ENCODE measurements around the gene KCNQ5. TPM values are rescaled to one million over a fixed set of nuclear protein-coding genes. Genes with fewer than 3 reads are reported as not detected.

The KCNQ5 gene
- total and polyA plus RNA-seq, 2 of the 8 experiments (the other 6 are each of a cell fraction or from before 2014, with no cell fraction given) = 0.83 to 1.2 TPM

- Histone ChIP-seq H3K79me1 (ENCODE audit: low read depth, low read length) (no peaks in the 10 kb centered on the region), H2AK5ac (ENCODE audit: low read depth, low read length) (no peak overlapping the region), H3K4me3 (ENCODE audit: extremely low read depth in 1 of 4, insufficient read depth in 2 of 4, low read depth in 3 of 4, low read length in 4 of 4) (no peak overlapping the region), H3K9me3 (ENCODE audit: insufficient read depth in 2 of 2, low read depth in 1 of 2, low read length in 1 of 2) (no peaks in the 10 kb centered on the region), H2BK15ac (ENCODE audit: low read length) (no peak overlapping the region), H2BK120ac (replicated peaks; ENCODE audit: low read depth, low read length) (no peak overlapping the region), H3K23me2 (ENCODE audit: low read depth, low read length) (no peaks in the 10 kb centered on the region), H3K18ac (ENCODE audit: extremely low read depth, low read length) (no peak overlapping the region), H3K36me3 (ENCODE audit: control insufficient read depth in 2 of 4, insufficient read depth in 4 of 4, low read length in 3 of 4) (no peaks in the 10 kb centered on the region), H2AFZ (ENCODE audit: low read length) (no peak overlapping the region), H2BK5ac (ENCODE audit: low read depth, low read length) (no peak overlapping the region), H4K5ac (ENCODE audit: insufficient read length, low read depth, low read length) (no peak overlapping the region), H3K27ac (ENCODE audit: low read depth, low read length) (no peak overlapping the region), H3K9ac (replicated peaks in 1 of 4; ENCODE audit: extremely low read depth in 1 of 4, low read depth in 3 of 4, low read length in 3 of 4) (no peak overlapping the region), H3K56ac (replicated peaks; ENCODE audit: insufficient read length, low read depth, low read length) (no peak overlapping the region), H4K8ac (ENCODE audit: extremely low read depth, insufficient read depth, low read length) (no peak overlapping the region), H3K23ac (ENCODE audit: insufficient read length) (no peak overlapping the region), H4K91ac (replicated peaks; ENCODE audit: insufficient read length, low read length) (no peak overlapping the region), H4K20me1 (replicated peaks in 1 of 2; ENCODE audit: control insufficient read depth in 1 of 2, insufficient read depth in 2 of 2, low read length in 2 of 2) (no peaks in the 10 kb centered on the region), H3K4me2 (ENCODE audit: insufficient read depth in 1 of 2, low read depth in 2 of 2, low read length in 2 of 2) (no peak overlapping the region), H3K14ac (ENCODE audit: insufficient read length) (no peak overlapping the region), H3K79me2 (ENCODE audit: control insufficient read depth in 1 of 2, insufficient read depth in 2 of 2, low read length in 2 of 2) (no peaks in the 10 kb centered on the region), H3K4ac (replicated peaks; ENCODE audit: insufficient read length, low read depth, low read length) (no peak overlapping the region), H2BK20ac (ENCODE audit: low read length) (no peak overlapping the region), H3K27me3 (replicated peaks in 1 of 4; ENCODE audit: control insufficient read depth in 3 of 4, extremely low read depth in 1 of 4, insufficient read depth in 3 of 4, low read length in 3 of 4) (no peaks in the 10 kb centered on the region), H3K4me1 (replicated peaks in 1 of 4; ENCODE audit: control insufficient read depth in 3 of 4, insufficient read depth in 4 of 4, low read length in 3 of 4) (peaks cover 0 to 7% (median 5%) of the 10 kb centered on the region in 4 experiments; a peak in 3 of 7 replicates), H2BK12ac (ENCODE audit: low read depth, low read length) (no peak overlapping the region)
- CTCF ChIA-PET (ENCODE audit: partially characterized antibody) = interaction anchor here (0.6 to 1.5 kb wide), 3 partner anchors 36 to 103 kb away, joined by 3 read pairs; no protein-coding TSS in a partner anchor
- WGBS, 2 experiments (ENCODE audit: extremely low coverage in 1 of 2, insufficient coverage in 1 of 2, insufficient read length in 1 of 2, insufficient replicate concordance in 2 of 2, low coverage in 1 of 2, low lambda C conversion rate in 2 of 2, missing lambda C conversion rate in 1 of 2) = 93% methylated on average over 5 of the region's 5 CpGs; no CpG with 5 or more reads in 1 of the 2 experiments
- POLR2A ChIA-PET (ENCODE audit: partially characterized antibody) = no interaction called here
- DNase-seq (ENCODE audit: low read depth in 1 of 2, low spot score in 2 of 2) = no peak
- no peak for FAIRE-seq
- TF ChIP-seq USF2 (IDR thresholded peaks at IDR 0.05; ENCODE audit: low read length) (no peak), CTCF (IDR thresholded peaks at IDR 0.05; ENCODE audit: control extremely low read depth in 1 of 3, insufficient read depth in 1 of 3, low read depth in 1 of 3, low read length in 3 of 3) (no peak), GTF2F1 (IDR thresholded peaks at IDR 0.05; ENCODE audit: borderline replicate concordance, low read depth, low read length) (no peak), RAD21 (IDR thresholded peaks at IDR 0.05 in 1 of 2, conservative IDR thresholded peaks at IDR 0.05 in 1 of 2; ENCODE audit: low read depth in 2 of 2, low read length in 2 of 2) (no peak), CEBPB (IDR thresholded peaks at IDR 0.05; ENCODE audit: low read depth, low read length) (no peak), KDM5A (IDR thresholded peaks at IDR 0.05; ENCODE audit: low read length) (no peak), KDM1A (IDR thresholded peaks at IDR 0.05; ENCODE audit: borderline replicate concordance, low read length) (no peak), MAX (IDR thresholded peaks at IDR 0.05) (no peak), CHD1 (IDR thresholded peaks at IDR 0.05; ENCODE audit: low read depth, low read length) (no peak)
These were observed 457.2 kb downstream of the KCNQ5 start for GRCh38 chr6:73078908-73079610.

Data from H1 (cell line).